Measurements from ENCODE around the gene TEP1. TPM values are rescaled to one million over a fixed set of nuclear protein-coding genes. Genes with fewer than 3 reads are reported as not detected.
"Not testable (repeated sequence)": the region's sequence is repeated elsewhere in the genome, so short reads cannot be mapped to it uniquely, and the experiment has no call there.

The TEP1 gene
- total and polyA plus RNA-seq, 2 of the 13 experiments (the other 11 are each of a cell fraction or from before 2014, with no cell fraction given), result 11.0 to 12.8 TPM

DNA sequence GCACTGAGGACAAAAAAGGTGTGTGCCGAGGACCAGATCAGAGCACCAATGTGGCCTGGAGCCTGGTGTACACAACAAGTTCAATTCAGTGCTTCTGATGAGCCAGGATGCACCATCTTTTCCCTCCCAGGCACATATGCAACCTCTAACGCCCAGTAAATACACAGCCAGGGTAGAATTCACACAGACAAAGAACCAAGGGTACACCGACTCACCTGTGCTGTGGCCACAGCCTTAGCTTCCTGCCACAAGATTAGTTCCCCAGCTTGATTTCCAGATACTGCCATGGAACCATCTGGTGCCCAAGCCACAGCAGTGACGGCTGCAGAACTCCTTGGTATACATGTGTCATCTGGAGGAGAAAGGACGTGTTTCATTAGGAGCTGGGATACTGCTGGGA lies 40.5 kb downstream of the TEP1 start:
- Histone ChIP-seq H3K27me3 (ENCODE audit: control insufficient read depth in 1 of 2, insufficient read depth in 2 of 2, low read length in 2 of 2) (no peaks in the 10 kb centered on the region), H3K4me3 (replicated peaks in 1 of 3; ENCODE audit: insufficient read depth in 1 of 3, low read depth in 2 of 3, low read length in 3 of 3) (no peak overlapping the region), H3K9ac (ENCODE audit: insufficient read depth, low read depth, low read length) (no peak overlapping the region), H3K9me3 (ENCODE audit: low read length) (no peaks in the 10 kb centered on the region), H3K36me3 (replicated peaks in 1 of 2; ENCODE audit: control insufficient read depth in 1 of 2, insufficient read depth in 2 of 2, low read length in 2 of 2) (peaks cover 21 to 35% of the 10 kb centered on the region in 2 experiments; a peak in 4 of 5 replicates), H3K79me2 (ENCODE audit: insufficient read depth, low read length) (no peaks in the 10 kb centered on the region), H3K4me2 (ENCODE audit: low read depth, low read length) (no peak overlapping the region), H4K20me1 (ENCODE audit: insufficient read depth, low read length) (no peaks in the 10 kb centered on the region), H3K4me1 (ENCODE audit: insufficient read depth, low read length) (peaks cover 19% of the 10 kb centered on the region), H2AFZ (ENCODE audit: low read length) (no peak overlapping the region), H3K27ac (ENCODE audit: extremely low read length, insufficient read depth, low read length) (no peak overlapping the region)
- TF ChIP-seq, protein P1, sequence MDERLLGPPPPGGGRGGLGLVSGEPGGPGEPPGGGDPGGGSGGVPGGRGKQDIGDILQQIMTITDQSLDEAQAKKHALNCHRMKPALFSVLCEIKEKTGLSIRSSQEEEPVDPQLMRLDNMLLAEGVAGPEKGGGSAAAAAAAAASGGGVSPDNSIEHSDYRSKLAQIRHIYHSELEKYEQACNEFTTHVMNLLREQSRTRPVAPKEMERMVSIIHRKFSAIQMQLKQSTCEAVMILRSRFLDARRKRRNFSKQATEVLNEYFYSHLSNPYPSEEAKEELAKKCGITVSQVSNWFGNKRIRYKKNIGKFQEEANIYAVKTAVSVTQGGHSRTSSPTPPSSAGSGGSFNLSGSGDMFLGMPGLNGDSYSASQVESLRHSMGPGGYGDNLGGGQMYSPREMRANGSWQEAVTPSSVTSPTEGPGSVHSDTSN (CRISPR knock-in tag; IDR thresholded peaks at IDR 0.05), result no peak
- TF ChIP-seq ZNF792 (CRISPR knock-in tag; IDR thresholded peaks at IDR 0.05), result no peak
- FAIRE-seq (no peak), DNase-seq (ENCODE audit: low spot score) (no peak), ATAC-seq (no peak)
- in situ Hi-C loops (cut with HindIII; ENCODE audit: extremely low pct_ligation_motif_present, low pct_unique_long_range_greater_than_20kb) (no loop called here), intact Hi-C loops (cut with micrococcal nuclease; ENCODE audit: unreplicated experiment) (no loop called here)
- ChIA-PET CTCF (ENCODE audit: low intra/inter-chr PET ratio, low total read pairs) (no interaction called here), POLR2A (no interaction called here)
- 91% methylated on average over 5 of the region's 5 CpGs for WGBS (ENCODE audit: low lambda C conversion rate)
- no TSS peak for BruUV-seq (replicated peaks)

DNA sequence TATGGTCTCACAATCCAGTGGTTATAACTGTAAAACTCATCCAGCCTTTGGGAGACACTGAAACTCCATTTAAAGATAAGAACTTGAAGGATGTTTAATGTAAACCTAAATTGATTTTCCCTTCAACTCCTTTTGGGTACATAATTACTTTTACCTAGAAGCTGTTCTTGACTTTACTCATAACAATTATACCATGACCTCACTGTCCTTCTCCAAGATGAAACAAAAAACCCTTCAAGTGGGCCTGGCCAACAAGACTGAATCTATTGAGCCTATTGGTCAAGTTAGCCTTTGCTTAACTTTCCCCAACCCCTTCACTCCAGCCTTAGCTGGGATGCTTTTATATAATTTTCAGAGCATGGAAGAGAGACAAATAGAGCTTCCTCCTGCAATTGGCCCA lies 47.4 kb downstream of the TEP1 start:
- H3K4me2 ChIP-seq (ENCODE audit: low read depth, low read length), result no peak overlapping the region
- in situ Hi-C loops (cut with HindIII; ENCODE audit: extremely low pct_ligation_motif_present, low pct_unique_long_range_greater_than_20kb) (no loop called here), intact Hi-C loops (cut with micrococcal nuclease; ENCODE audit: unreplicated experiment) (no loop called here)
- TF ChIP-seq ZNF547 (CRISPR knock-in tag; IDR thresholded peaks at IDR 0.05), result no peak
- ChIA-PET CTCF (ENCODE audit: low intra/inter-chr PET ratio, low total read pairs) (no interaction called here), POLR2A (no interaction called here)
- no peaks in the 10 kb centered on the region for H4K20me1 ChIP-seq (ENCODE audit: insufficient read depth, low read length)
- BruUV-seq (replicated peaks), result no TSS peak
- peaks cover 13 to 17% of the 10 kb centered on the region in 2 experiments; a peak in 4 of 5 replicates for H3K36me3 ChIP-seq (replicated peaks in 1 of 2; ENCODE audit: control insufficient read depth in 1 of 2, insufficient read depth in 2 of 2, low read length in 2 of 2)
- no peaks in the 10 kb centered on the region for H3K4me1 ChIP-seq (ENCODE audit: insufficient read depth, low read length)
- DNase-seq (ENCODE audit: low spot score) (no peak), FAIRE-seq (no peak), ATAC-seq (no peak)
- no peak overlapping the region for H3K27ac ChIP-seq (ENCODE audit: extremely low read length, insufficient read depth, low read length)
- no peak overlapping the region for H2AFZ ChIP-seq (ENCODE audit: low read length)
- H3K9ac ChIP-seq (ENCODE audit: insufficient read depth, low read depth, low read length), result no peak overlapping the region
- no peaks in the 10 kb centered on the region for H3K79me2 ChIP-seq (ENCODE audit: insufficient read depth, low read length)
- H3K9me3 ChIP-seq (ENCODE audit: low read length), result no peaks in the 10 kb centered on the region
- H3K4me3 ChIP-seq (replicated peaks in 1 of 3; ENCODE audit: insufficient read depth in 1 of 3, low read depth in 2 of 3, low read length in 3 of 3), result no peak overlapping the region
- no peaks in the 10 kb centered on the region; a peak in 1 of 5 replicates for H3K27me3 ChIP-seq (ENCODE audit: control insufficient read depth in 1 of 2, insufficient read depth in 2 of 2, low read length in 2 of 2)

DNA sequence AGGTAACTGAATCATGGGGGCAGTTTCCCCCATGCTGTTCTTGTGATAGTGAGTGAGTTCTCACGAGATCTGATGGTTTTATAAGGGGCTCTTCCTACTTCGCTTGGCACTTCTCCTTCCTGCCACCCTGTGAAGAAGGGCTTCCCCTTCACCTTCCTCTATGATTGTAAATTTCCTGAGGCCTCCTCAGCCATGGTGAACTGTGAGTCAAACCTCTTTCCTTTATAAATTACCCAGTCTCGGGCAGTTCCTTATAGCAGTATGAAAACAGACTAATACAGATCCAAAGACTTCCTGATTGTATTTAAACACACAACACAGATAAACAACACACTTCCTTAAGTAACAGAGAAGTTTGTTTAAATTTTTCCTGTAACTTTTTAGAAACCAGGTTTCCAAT lies 54.8 kb downstream of the TEP1 start:
- H3K27ac ChIP-seq (ENCODE audit: extremely low read length, insufficient read depth, low read length); intact Hi-C loops (cut with micrococcal nuclease; ENCODE audit: unreplicated experiment); BruUV-seq (replicated peaks); CTCF ChIA-PET (ENCODE audit: low intra/inter-chr PET ratio, low total read pairs); POLR2A ChIA-PET; H3K9ac ChIP-seq (ENCODE audit: insufficient read depth, low read depth, low read length); H3K79me2 ChIP-seq (ENCODE audit: insufficient read depth, low read length); H4K20me1 ChIP-seq (ENCODE audit: insufficient read depth, low read length); FAIRE-seq; H3K4me3 ChIP-seq (replicated peaks in 1 of 3; ENCODE audit: insufficient read depth in 1 of 3, low read depth in 2 of 3, low read length in 3 of 3); in situ Hi-C loops (cut with HindIII; ENCODE audit: extremely low pct_ligation_motif_present, low pct_unique_long_range_greater_than_20kb); H3K4me2 ChIP-seq (ENCODE audit: low read depth, low read length); H3K27me3 ChIP-seq (ENCODE audit: control insufficient read depth in 1 of 2, insufficient read depth in 2 of 2, low read length in 2 of 2); H2AFZ ChIP-seq (ENCODE audit: low read length); H3K4me1 ChIP-seq (ENCODE audit: insufficient read depth, low read length); ATAC-seq; H3K9me3 ChIP-seq (ENCODE audit: low read length); DNase-seq (ENCODE audit: low spot score): not testable (repeated sequence)
- WGBS (ENCODE audit: low lambda C conversion rate), result 95% methylated on average over 3 of the region's 3 CpGs
- peaks cover 10 to 51% of the 10 kb centered on the region in 2 experiments for H3K36me3 ChIP-seq (replicated peaks in 1 of 2; ENCODE audit: control insufficient read depth in 1 of 2, insufficient read depth in 2 of 2, low read length in 2 of 2)
